ENCODE measurements around the gene NEUROG1.
A peak's percentile ranks its signal among the peaks of the same experiment; 100 is the strongest.

DNA sequence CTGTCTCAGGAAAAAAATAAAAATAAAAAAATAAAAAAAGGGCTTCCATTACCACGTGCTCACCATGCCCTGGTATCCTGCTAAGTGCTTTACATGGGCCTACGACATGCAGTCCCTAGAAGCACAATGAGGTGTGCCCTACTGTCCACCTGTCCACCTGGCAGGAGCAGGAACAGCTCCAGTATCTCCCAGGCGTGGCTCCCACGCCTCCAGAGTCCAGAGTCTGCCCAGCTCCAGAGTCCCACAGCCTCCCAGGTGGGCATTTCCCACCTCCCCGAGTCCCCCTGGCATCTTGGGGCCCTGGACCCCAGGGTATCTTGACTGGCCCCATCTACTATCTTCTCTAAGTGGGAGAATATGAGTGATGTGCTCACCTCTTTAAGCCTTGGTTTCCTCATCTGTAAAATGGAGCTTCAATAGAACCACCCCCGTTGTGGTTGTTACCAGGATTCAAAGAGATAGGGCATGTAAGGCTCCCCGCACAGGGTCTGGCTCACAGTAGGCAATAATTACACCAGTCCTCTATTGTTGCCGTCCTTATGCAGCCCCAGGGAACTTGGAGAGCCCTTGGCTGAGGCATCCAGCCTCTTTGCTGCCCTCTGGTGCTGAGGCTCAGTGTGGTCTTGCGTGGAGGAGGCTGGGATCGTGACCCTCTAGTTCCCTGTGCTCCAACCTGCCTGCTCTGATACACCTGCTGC is 34.1 kb upstream of the NEUROG1 start:
- TF ChIP-seq, protein P1, sequence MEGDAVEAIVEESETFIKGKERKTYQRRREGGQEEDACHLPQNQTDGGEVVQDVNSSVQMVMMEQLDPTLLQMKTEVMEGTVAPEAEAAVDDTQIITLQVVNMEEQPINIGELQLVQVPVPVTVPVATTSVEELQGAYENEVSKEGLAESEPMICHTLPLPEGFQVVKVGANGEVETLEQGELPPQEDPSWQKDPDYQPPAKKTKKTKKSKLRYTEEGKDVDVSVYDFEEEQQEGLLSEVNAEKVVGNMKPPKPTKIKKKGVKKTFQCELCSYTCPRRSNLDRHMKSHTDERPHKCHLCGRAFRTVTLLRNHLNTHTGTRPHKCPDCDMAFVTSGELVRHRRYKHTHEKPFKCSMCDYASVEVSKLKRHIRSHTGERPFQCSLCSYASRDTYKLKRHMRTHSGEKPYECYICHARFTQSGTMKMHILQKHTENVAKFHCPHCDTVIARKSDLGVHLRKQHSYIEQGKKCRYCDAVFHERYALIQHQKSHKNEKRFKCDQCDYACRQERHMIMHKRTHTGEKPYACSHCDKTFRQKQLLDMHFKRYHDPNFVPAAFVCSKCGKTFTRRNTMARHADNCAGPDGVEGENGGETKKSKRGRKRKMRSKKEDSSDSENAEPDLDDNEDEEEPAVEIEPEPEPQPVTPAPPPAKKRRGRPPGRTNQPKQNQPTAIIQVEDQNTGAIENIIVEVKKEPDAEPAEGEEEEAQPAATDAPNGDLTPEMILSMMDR (IDR thresholded peaks at IDR 0.05 in 4 of 5, conservative IDR thresholded peaks at IDR 0.05 in 1 of 5) = peak in 1 of 5 experiments; percentile 14
- no peak for TF ChIP-seq POLR2A (IDR thresholded peaks at IDR 0.05)

All from gastrocnemius medialis (tissue), 4 donors.